IMR-90 (cell line): ENCODE measurements around the gene LMX1A. TPM values are rescaled to one million over a fixed set of nuclear protein-coding genes. Genes with fewer than 3 reads are reported as not detected.

Experiments used
- ATAC-seq: fragments of 200-7000 bp; cut with Tn5 transposase; 2 replicates; pipeline ENCODE4 v1.9.1; 2020; ENCODE audit warnings: low read depth, mild to moderate bottlenecking, moderate library complexity
- BruUV-seq: library from RNA; stranded (reverse); fragments of 400-500 nt; replicated peaks from 2 replicates; lab custom pipeline; 2021; lab: Mats Ljungman, UMichigan
- CTCF ChIA-PET: fragments of 300-600 bp; formaldehyde crosslinking; extraction: SDS; loops from one replicate; lab custom pipeline; 2021; ENCODE audit warnings: antibody characterized with exemption; lab: Yijun Ruan, JAX
- POLR2A ChIA-PET: fragments of 300-600 bp; sonication (Branson Sonifier 250); formaldehyde crosslinking; loops from one replicate; lab custom pipeline; 2022; ENCODE audit warnings: antibody characterized with exemption; ENCODE audit not compliant: unreplicated experiment; lab: Charles Lee
- DNase-seq: peaks from one replicate; pipeline ENCODE4 v3.0.0; 2013
- H2AFZ ChIP-seq: replicated peaks from 2 replicates; pipeline ENCODE3; 2013; ENCODE audit warnings: low read length, mild to moderate bottlenecking; ENCODE audit not compliant: poor library complexity
- H2AK5ac ChIP-seq: 2 replicates; pipeline ENCODE4 v1.6.1; 2013; ENCODE audit warnings: low read depth, low read length, inconsistent platforms
- H2AK9ac ChIP-seq: replicated peaks from 2 replicates; pipeline ENCODE3; 2013; ENCODE audit warnings: mild to moderate bottlenecking, low read depth, low read length, moderate library complexity; ENCODE audit not compliant: poor library complexity
- H2BK120ac ChIP-seq: 2 replicates; pipeline ENCODE4 v1.6.1; 2013; ENCODE audit warnings: low read depth, low read length, inconsistent platforms
- H2BK15ac ChIP-seq: 3 replicates; pipeline ENCODE4 v1.6.1; 2013; ENCODE audit warnings: low read depth, low read length, inconsistent platforms
- H2BK20ac ChIP-seq: 2 replicates; pipeline ENCODE4 v1.6.1; 2013; ENCODE audit warnings: low read depth, mild to moderate bottlenecking, inconsistent platforms, low read length, moderate library complexity
- H2BK5ac ChIP-seq: 2 replicates; pipeline ENCODE4 v1.6.1; 2013; ENCODE audit warnings: mild to moderate bottlenecking, low read depth, low read length, inconsistent platforms; ENCODE audit not compliant: poor library complexity, severe bottlenecking
- H3K14ac ChIP-seq: replicated peaks from 2 replicates; pipeline ENCODE4 v1.6.1; 2013; ENCODE audit warnings: low read depth, low read length, inconsistent platforms
- H3K18ac ChIP-seq: 2 replicates; pipeline ENCODE4 v1.6.1; 2013; ENCODE audit warnings: low read depth, low read length, control low read depth
- H3K23ac ChIP-seq: 2 replicates; pipeline ENCODE4 v1.6.1; 2013; ENCODE audit warnings: low read depth, low read length, inconsistent platforms
- H3K27ac ChIP-seq: 2 replicates; pipeline ENCODE4 v1.5.1; 2013; ENCODE audit warnings: mild to moderate bottlenecking, control low read depth, low read length; ENCODE audit not compliant: insufficient read depth
- H3K27me3 ChIP-seq: 2 replicates; pipeline ENCODE4 v1.6.1; 2013; ENCODE audit warnings: low read length; ENCODE audit not compliant: control insufficient read depth, insufficient read depth
- H3K36me3 ChIP-seq: 2 replicates; pipeline ENCODE4 v1.6.1; 2013; ENCODE audit warnings: low read length, mixed read lengths; ENCODE audit not compliant: control insufficient read depth, insufficient read depth
- H3K4ac ChIP-seq: 2 replicates; pipeline ENCODE4 v1.6.1; 2013; ENCODE audit warnings: low read depth, low read length, inconsistent platforms
- H3K4me1 ChIP-seq: 2 replicates; pipeline ENCODE4 v1.6.1; 2013; ENCODE audit warnings: low read length, mixed read lengths; ENCODE audit not compliant: control insufficient read depth, insufficient read depth
- H3K4me2 ChIP-seq: 2 replicates; pipeline ENCODE4 v1.6.1; 2013; ENCODE audit warnings: low read depth, mild to moderate bottlenecking, control low read depth, low read length, moderate library complexity
- H3K4me3 ChIP-seq: 2 replicates; pipeline ENCODE4 v1.5.1; 2013; ENCODE audit warnings: low read depth, mild to moderate bottlenecking, control low read depth, low read length, moderate library complexity; ENCODE audit not compliant: insufficient read depth
- H3K56ac ChIP-seq: 2 replicates; pipeline ENCODE4 v1.6.1; 2013; ENCODE audit warnings: low read length, inconsistent platforms; ENCODE audit not compliant: insufficient read depth; ENCODE audit errors: extremely low read depth
- H3K79me1 ChIP-seq, 2 experiments: 2 replicates each; pipeline ENCODE4 v1.6.1; 2013; ENCODE audit warnings: low read length in 2 of 2, inconsistent platforms in 1 of 2, low read depth in 1 of 2
- H3K9ac ChIP-seq: 2 replicates; pipeline ENCODE4 v1.6.1; 2013; ENCODE audit warnings: low read depth, low read length, control low read depth
- H3K9me1 ChIP-seq: 2 replicates; pipeline ENCODE4 v1.6.1; 2013; ENCODE audit warnings: low read length, inconsistent platforms; ENCODE audit not compliant: insufficient read depth
- H3K9me3 ChIP-seq: 2 replicates; pipeline ENCODE4 v1.6.1; 2013; ENCODE audit warnings: low read length; ENCODE audit not compliant: control insufficient read depth, insufficient read depth
- H4K20me1 ChIP-seq: 2 replicates; pipeline ENCODE4 v1.6.1; 2013; ENCODE audit warnings: low read length, inconsistent platforms; ENCODE audit not compliant: insufficient read depth
- H4K5ac ChIP-seq: 2 replicates; pipeline ENCODE4 v1.6.1; 2013; ENCODE audit warnings: mild to moderate bottlenecking, low read depth, low read length, control low read depth
- H4K8ac ChIP-seq, 2 experiments: 2 replicates each; pipeline ENCODE4 v1.6.1; 2013; ENCODE audit warnings: low read depth in 2 of 2, low read length in 2 of 2, control low read depth in 1 of 2, inconsistent platforms in 1 of 2
- H4K91ac ChIP-seq: 2 replicates; pipeline ENCODE4 v1.6.1; 2013; ENCODE audit warnings: low read depth, low read length, inconsistent platforms; ENCODE audit not compliant: insufficient read depth
- BHLHE40 ChIP-seq: fragments of 150-350 bp; IDR thresholded peaks from 2 replicates; pipeline ENCODE4 v1.6.1; 2016; ENCODE audit warnings: mild to moderate bottlenecking, low read depth, low read length
- CEBPB ChIP-seq: IDR thresholded peaks from 2 replicates; pipeline ENCODE4 v1.6.1; 2012; ENCODE audit warnings: low read depth, low read length, improper control_type of control experiment
- CHD1 ChIP-seq: IDR thresholded peaks from 2 replicates; pipeline ENCODE4 v1.6.1; 2012; ENCODE audit warnings: low read depth, low read length, improper control_type of control experiment
- ELK1 ChIP-seq: fragments of 150-350 bp; IDR thresholded peaks from 2 replicates; pipeline ENCODE4 v1.6.1; 2016; ENCODE audit warnings: low read depth, mild to moderate bottlenecking, low read length, moderate library complexity, borderline replicate concordance
- FOS ChIP-seq: fragments of 150-350 bp; IDR thresholded peaks from 2 replicates; pipeline ENCODE4 v1.6.1; 2016; ENCODE audit warnings: low read depth, low read length
- MAFK ChIP-seq: IDR thresholded peaks from 2 replicates; pipeline ENCODE4 v1.6.1; 2012; ENCODE audit warnings: low read depth, low read length, improper control_type of control experiment
- MAZ ChIP-seq: IDR thresholded peaks from 2 replicates; pipeline ENCODE4 v1.6.1; 2012; ENCODE audit warnings: low read depth, mild to moderate bottlenecking, low read length, improper control_type of control experiment, moderate library complexity, borderline replicate concordance
- MXI1 ChIP-seq: IDR thresholded peaks from 2 replicates; pipeline ENCODE4 v1.6.1; 2012; ENCODE audit warnings: low read depth, mild to moderate bottlenecking, low read length, moderate library complexity, borderline replicate concordance
- NFE2L2 ChIP-seq: fragments of 150-350 bp; IDR thresholded peaks from 2 replicates; pipeline ENCODE4 v1.6.1; 2016; ENCODE audit warnings: low read depth, mild to moderate bottlenecking, low read length
- POLR2A ChIP-seq: IDR thresholded peaks from 2 replicates; pipeline ENCODE4 v1.6.1; 2012; ENCODE audit warnings: mild to moderate bottlenecking, low read depth, low read length
- RAD21 ChIP-seq: IDR thresholded peaks from 2 replicates; pipeline ENCODE4 v1.6.1; 2012; ENCODE audit warnings: low read length, improper control_type of control experiment
- RFX5 ChIP-seq: IDR thresholded peaks from 2 replicates; pipeline ENCODE4 v1.8.0; 2012; ENCODE audit warnings: low read depth, mild to moderate bottlenecking, low read length, moderate library complexity
- SMC3 ChIP-seq: fragments of 150-350 bp; IDR thresholded peaks from 2 replicates; pipeline ENCODE4 v1.6.1; 2016; ENCODE audit warnings: low read depth, mild to moderate bottlenecking, antibody characterized with exemption, low read length, moderate library complexity
- USF2 ChIP-seq: fragments of 150-350 bp; IDR thresholded peaks from 2 replicates; pipeline ENCODE4 v1.6.1; 2017; ENCODE audit warnings: mild to moderate bottlenecking, antibody characterized with exemption, low read length, low read depth
- WGBS, 2 experiments: methylation state at CpG; one replicate each; pipeline versions ENCODE4 v1.1.5 to v1.1.7; 2013; ENCODE audit warnings: missing lambda C conversion rate in 2 of 2; ENCODE audit not compliant: insufficient read length in 1 of 2; ENCODE audit errors: extremely low coverage in 2 of 2; 5-methylcytosine and 5-hydroxymethylcytosine counted together
- dilution Hi-C: fragments of 300-500 bp; cut with HindIII; formaldehyde crosslinking; loops from one replicate; pipeline ENCODE4 v1.14.3; 2018; ENCODE audit warnings: low sequenced_read_pairs; ENCODE audit not compliant: unreplicated experiment
- in situ Hi-C: fragments of 300-500 bp; cut with MboI; formaldehyde crosslinking; loops from 3 replicates; pipeline ENCODE4 v1.14.3; 2019; ENCODE audit warnings: low sequenced_read_pairs, inconsistent platforms, mixed read lengths
- intact Hi-C: fragments of 100-400 bp; cut with micrococcal nuclease; formaldehyde crosslinking; loops from 2 replicates; pipeline ENCODE4 v1.10.0; 2022
- polyA plus RNA-seq, 3 experiments: library from polyadenylated mRNA; depleted of rRNA; stranded (reverse); fragments of >200 nt; gene quantifications; 2 replicates each; pipeline ENCODE4 v1.2.3, GENCODE V29; 2012; ENCODE audit warnings: low replicate concordance in 1 of 3
- total RNA-seq: library from RNA; depleted of rRNA; stranded (reverse); fragments of >200 nt; gene quantifications from 2 replicates; pipeline ENCODE4 v1.2.3, GENCODE V29; 2012
- TF ChIP-seq, protein P1 (sequence below): conservative IDR thresholded peaks from 2 replicates; pipeline ENCODE4 v1.5.1; 2012; ENCODE audit warnings: mild to moderate bottlenecking, low read depth, low read length, improper control_type of control experiment

Gene LMX1A
- total and polyA plus RNA-seq, 2 of the 4 experiments (the other 2 are of a cell fraction), result not detected

- no peak for TF ChIP-seq USF2
- TF ChIP-seq RAD21, result no peak
- no peak for TF ChIP-seq ELK1
- no peak for TF ChIP-seq NFE2L2
- no peak for TF ChIP-seq MAFK
- TF ChIP-seq POLR2A, result no peak
- TF ChIP-seq MXI1, result no peak
- TF ChIP-seq MAZ, result no peak
- no peak for TF ChIP-seq CHD1
- TF ChIP-seq, protein P1, sequence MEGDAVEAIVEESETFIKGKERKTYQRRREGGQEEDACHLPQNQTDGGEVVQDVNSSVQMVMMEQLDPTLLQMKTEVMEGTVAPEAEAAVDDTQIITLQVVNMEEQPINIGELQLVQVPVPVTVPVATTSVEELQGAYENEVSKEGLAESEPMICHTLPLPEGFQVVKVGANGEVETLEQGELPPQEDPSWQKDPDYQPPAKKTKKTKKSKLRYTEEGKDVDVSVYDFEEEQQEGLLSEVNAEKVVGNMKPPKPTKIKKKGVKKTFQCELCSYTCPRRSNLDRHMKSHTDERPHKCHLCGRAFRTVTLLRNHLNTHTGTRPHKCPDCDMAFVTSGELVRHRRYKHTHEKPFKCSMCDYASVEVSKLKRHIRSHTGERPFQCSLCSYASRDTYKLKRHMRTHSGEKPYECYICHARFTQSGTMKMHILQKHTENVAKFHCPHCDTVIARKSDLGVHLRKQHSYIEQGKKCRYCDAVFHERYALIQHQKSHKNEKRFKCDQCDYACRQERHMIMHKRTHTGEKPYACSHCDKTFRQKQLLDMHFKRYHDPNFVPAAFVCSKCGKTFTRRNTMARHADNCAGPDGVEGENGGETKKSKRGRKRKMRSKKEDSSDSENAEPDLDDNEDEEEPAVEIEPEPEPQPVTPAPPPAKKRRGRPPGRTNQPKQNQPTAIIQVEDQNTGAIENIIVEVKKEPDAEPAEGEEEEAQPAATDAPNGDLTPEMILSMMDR, result no peak
- no peak for TF ChIP-seq BHLHE40
- TF ChIP-seq CEBPB, result no peak
- no peak for TF ChIP-seq RFX5
- TF ChIP-seq SMC3, result no peak
- no peak for TF ChIP-seq FOS
- Histone ChIP-seq H2BK15ac (no peak overlapping the region), H3K9ac (no peak overlapping the region), H4K5ac (no peak overlapping the region), H2AK5ac (no peak overlapping the region), H3K4ac (no peak overlapping the region), H3K79me1 (no peaks in the 10 kb centered on the region), H3K4me2 (no peak overlapping the region), H2BK120ac (no peak overlapping the region), H3K4me3 (no peak overlapping the region), H2AFZ (no peak overlapping the region), H3K18ac (no peak overlapping the region), H4K8ac (no peak overlapping the region), H3K56ac (no peak overlapping the region), H2BK5ac (no peak overlapping the region), H2BK20ac (no peak overlapping the region), H3K14ac (no peak overlapping the region), H4K20me1 (no peaks in the 10 kb centered on the region), H2AK9ac (no peak overlapping the region), H3K9me1 (no peaks in the 10 kb centered on the region; the same call in 1 of the 2 replicates), H3K23ac (no peak overlapping the region), H3K36me3 (no peaks in the 10 kb centered on the region), H3K27ac (no peak overlapping the region), H4K91ac (no peak overlapping the region), H3K9me3 (no peaks in the 10 kb centered on the region), H3K27me3 (no peaks in the 10 kb centered on the region), H3K4me1 (no peaks in the 10 kb centered on the region)
- BruUV-seq, result no TSS peak
- no CpG with 5 or more reads among the region's 2 CpGs for WGBS, 2 experiments
- ChIA-PET POLR2A (no interaction called here), CTCF (no interaction called here)
- dilution Hi-C loops (no loop called here), intact Hi-C loops (no loop called here), in situ Hi-C loops (no loop called here)
- ATAC-seq (no peak), DNase-seq (no peak)
Measured at GRCh38 chr1:165215676-165216075, 140.8 kb downstream of the LMX1A start.
